GM21390 (cell line): ENCODE data around the gene ISG20.

Experiments used
- ATAC-seq: cut with Tn5 transposase; IDR thresholded peaks from one replicate; pipeline ENCODE4 v1.9.1; 2021; ENCODE audit not compliant: unreplicated experiment

The ISG20 gene

GRCh38 chr15:88638626-88639372 is at the start of gene ISG20:
ISG20 (plus strand) TSS chr15:88639016; CDS start chr15:88639367, 351 bp downstream.
- ATAC-seq: peak; percentile 63

GRCh38 chr15:88590759-88591158 is 48.1 kb upstream of the ISG20 start:
- ATAC-seq: no peak

- ATAC-seq: no peak
Measured at GRCh38 chr15:88591384-88591783, 47.4 kb upstream of the ISG20 start.

DNA sequence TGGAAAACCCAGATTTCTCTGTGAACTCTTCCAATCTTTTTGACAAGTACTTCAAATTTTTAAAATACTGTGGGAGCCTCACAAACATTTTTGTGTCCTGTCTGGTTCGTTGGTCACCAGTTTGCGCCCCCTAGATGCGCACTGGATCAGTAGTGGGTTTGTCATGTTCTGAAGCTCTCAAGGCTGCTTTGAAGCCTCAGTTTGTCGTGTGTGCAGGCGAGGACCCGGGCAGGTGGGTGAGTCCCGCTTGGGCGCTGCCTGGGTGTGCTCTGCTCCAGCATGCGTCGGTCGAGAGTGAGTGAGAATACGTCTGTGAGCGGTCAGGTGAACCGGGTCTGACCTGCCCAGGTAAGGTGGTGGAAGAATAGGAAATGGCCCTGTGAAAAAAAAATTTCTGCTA is 34.9 kb upstream of the ISG20 start:
- no peak for ATAC-seq

GRCh38 chr15:88604381-88605188 is 34.2 kb upstream of the ISG20 start:
- no peak for ATAC-seq

GRCh38 chr15:88605189-88606069 is 33.4 kb upstream of the ISG20 start:
- ATAC-seq: no peak

GRCh38 chr15:88606070-88606794 is 32.6 kb upstream of the ISG20 start:
- ATAC-seq: no peak

DNA sequence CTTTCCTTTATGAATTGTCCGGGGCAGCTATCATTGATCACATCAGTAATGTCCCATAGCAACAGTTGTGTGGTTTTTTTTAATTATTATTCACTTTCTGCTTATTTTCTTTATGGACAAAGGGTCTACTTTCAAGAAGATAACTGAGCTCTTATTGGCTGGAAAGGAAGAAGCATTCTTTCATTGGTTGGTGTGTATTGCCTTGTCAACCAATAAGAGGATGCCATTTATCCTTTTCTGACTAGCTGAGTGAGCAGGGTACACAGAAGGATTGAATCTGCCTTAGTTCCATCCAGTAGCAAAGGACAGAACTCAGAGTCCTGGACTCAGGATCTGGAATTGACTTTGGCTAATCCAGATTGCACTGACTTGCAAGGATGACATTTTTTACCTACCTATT is 30.9 kb upstream of the ISG20 start:
- ATAC-seq: no peak

- no peak for ATAC-seq
Measured at GRCh38 chr15:88608607-88609181, 30.1 kb upstream of the ISG20 start.

DNA sequence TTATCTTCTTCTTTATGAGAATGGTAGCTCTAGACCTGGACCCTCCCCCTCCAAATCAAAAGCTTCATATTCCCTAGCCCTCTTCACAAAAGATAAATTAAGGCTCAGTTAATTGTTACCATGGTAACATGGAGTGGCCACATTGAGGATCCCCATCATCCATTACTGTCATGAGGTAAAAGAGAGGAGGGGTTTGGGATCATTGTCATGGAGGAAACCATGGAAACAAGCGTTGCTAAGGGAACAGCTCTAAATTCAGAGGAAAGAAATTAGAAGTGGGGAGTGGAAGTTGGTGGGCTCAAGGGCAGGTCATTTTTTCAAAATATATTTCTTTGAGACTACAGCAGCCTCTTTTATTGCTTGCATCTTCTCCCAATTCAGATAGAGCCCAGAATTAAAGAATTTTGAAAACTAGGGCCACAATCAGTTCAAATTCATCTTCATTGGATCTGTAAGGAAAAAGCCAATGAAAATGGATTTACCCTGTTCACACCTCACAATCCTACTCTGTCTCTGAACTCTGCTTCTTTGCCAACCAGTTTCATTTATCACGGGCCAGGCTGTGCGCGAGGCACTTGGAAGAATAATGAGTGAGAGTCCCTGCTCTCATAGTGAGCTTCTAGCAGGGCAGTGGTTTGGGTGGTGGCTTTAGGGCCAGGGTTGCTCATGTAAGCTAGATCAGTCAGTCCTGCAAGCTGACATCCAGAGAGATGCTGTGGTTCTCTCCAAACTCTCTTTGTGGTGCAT is 29.3 kb upstream of the ISG20 start:
- ATAC-seq: no peak

DNA sequence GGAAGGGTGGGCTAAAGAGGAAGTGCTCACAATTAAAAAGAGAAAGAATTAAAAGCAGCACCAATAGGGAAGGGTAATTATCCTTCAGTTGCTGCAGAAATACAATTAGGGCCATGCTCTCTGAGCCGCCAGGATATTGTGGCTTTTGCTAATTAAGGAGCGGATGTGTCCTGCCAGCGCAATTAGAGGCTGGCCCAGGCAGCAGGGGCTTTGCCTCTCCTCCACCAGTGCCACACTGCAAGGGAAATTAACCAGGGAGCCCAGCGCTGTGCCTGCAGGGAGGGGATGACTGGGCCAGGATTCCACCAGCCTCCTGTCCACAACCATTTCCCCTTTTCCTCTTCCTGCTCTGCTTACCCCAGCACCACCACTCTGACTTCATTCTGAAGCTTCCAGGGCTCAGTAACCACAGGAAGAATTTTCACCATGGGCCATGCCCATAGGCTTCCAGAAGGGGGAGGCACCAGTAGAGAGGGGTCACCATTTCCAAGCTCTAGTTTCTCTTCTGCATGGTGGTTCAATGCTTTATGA is 28.1 kb upstream of the ISG20 start:
- ATAC-seq: no peak

DNA sequence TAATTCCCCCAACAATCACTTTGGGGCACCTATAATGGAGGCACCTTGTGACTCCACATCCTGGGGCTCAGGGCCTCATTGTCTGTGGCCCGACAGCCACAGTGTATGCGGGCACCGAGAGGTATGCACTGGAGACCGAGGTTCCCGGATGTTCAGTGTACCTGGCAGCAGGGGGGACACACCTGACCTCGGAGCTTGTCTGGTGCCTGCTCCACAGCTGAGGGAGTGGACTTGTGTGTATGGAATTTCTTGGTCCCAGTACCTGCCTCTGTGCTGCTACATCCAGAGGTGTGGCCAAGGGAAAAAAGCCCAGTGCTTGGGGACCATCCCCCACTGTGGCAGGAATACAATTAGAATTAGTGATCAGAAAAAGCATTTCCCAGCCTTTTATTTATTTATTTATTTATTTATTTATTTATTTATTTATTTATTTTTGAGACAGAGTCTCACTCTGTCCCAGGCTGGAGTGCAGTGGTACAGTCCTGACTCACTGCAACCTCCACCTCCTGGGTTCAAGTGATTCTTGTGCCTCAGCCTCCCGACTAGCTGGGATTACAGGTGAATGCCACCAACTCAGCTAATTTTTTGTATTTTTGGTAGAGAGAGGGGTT is 26.5 kb upstream of the ISG20 start:
- ATAC-seq: no peak

DNA sequence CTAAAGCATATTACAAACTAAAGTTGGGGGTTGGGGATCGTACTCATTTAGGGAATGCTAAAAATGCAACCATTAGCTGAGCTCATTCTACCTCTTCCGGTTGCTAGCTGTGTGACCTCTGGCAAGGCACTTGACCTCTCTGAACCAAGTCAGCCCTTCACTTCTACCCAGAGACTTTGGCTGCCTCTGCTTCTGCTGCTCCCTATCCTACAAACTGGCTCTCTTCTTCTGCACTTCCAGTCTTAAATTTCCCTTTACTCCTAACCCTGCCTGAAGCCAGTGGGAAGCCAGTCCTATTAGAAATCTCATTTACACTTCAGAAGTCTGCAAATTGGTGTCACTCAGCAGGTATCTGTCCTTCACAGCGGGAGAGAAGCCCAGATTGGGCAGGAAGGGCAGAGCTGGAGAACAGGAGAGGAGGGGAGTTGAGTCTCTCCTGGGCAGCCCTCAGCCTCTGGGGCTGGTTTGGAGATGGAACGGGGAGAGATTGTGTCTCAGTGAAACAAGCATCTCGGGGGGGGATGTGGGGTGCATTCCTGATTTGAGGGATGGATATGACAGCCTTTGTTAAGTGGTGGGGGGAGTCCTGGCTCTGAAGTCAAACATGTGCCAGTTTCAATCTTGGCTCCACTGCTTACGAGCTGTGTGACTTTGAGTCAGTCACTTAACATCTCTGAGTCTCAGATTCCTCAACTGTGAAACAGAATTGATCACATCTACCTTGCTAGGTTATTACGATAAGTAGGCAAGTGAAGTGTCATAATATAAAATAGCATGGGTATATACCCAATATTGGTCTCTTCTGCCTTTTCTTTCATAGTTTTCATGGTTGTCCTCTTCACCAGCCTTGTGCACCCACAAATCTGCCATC is 25.5 kb upstream of the ISG20 start:
- no peak for ATAC-seq

GRCh38 chr15:88615303-88616107 is 23.3 kb upstream of the ISG20 start:
- peak; percentile 50 for ATAC-seq

DNA sequence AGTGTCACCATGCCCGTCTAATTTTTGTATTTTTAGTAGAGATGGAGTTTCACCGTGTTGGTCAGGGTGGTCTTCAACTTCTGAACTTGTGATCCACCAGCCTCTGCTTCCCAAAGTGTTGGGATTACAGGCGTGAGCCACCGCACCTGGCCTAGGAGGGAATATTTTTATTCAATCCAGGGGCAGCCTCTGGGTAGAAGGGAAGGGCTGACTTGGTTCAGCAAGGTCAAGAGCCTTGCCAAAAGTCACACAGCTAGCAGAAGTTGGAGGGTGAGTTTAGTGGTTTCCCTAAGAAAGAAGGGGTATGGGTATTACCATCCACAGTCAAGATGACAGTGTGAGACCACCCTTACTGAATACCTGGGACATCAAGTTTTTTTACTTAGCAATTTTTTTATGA is 22.6 kb upstream of the ISG20 start:
- ATAC-seq: no peak

DNA sequence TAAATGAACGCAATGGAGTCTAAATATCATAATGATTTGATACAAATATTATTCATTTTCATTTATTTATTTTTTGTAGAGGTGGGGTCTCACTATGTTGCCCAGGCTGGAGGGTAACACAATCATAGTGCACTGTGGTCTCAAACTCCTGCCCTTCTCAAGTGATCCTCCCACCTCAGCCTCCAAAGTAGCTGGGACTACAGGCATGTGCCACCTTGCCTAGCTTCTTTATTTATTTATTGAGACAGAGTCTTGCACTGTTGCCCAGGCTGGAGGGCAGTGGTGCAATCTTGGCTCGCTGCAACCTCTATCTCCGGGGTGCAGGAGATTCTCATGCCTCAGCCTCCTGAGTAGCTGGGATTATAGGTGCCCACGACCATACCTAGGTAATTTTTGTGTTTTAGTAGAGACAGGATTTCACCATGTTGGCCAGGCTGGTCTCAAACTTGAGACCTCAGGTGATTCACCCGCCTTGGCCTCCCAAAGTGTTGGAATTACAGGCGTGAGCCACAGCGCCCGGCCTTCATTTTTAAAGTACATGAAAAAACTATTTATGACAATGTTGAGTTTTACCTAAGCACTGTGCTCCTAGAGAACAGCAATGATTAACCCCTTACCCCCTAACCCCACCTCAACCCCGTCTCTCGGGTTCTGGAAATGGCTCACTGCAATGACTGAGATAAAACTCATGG is 21.6 kb upstream of the ISG20 start:
- ATAC-seq: no peak

GRCh38 chr15:88617790-88618189 is 21.0 kb upstream of the ISG20 start:
- no peak for ATAC-seq
